Neural cell (in vitro differentiated cells): ENCODE measurements around the gene TMEM237. TPM values are rescaled to one million over a fixed set of nuclear protein-coding genes. Genes with fewer than 3 reads are reported as not detected.

Source experiments
- H2AFZ ChIP-seq: fragments of 200-600, 300-800 bp; sonication (generic), shearing (Covaris generic); 2 replicates; pipeline ENCODE4 v1.6.0; 2014; ENCODE audit warnings: low read depth, mild to moderate bottlenecking, antibody characterized with exemption, low read length, moderate library complexity
- H3F3A ChIP-seq: fragments of 200-600 bp; shearing (Covaris generic); 2 replicates; pipeline ENCODE4 v1.6.1; 2016; ENCODE audit warnings: mild to moderate bottlenecking, moderate library complexity, mixed read lengths, antibody characterized with exemption, low read length; ENCODE audit not compliant: insufficient read depth, poor library complexity, severe bottlenecking
- H3K27ac ChIP-seq: fragments of 200-600, 300-800 bp; sonication (generic), shearing (Covaris generic); 2 replicates; pipeline ENCODE4 v1.5.1; 2014; ENCODE audit warnings: mild to moderate bottlenecking, low read length, moderate library complexity
- H3K27me3 ChIP-seq: fragments of 300-800, 200-600 bp; sonication (generic), shearing (Covaris generic); 2 replicates; pipeline ENCODE4 v1.6.0; 2014; ENCODE audit warnings: mild to moderate bottlenecking, low read depth, low read length, moderate library complexity; ENCODE audit not compliant: insufficient read depth
- H3K36me3 ChIP-seq: fragments of 300-800, 200-600 bp; sonication (generic), shearing (Covaris generic); 2 replicates; pipeline ENCODE4 v1.5.1; 2014; ENCODE audit warnings: mild to moderate bottlenecking, antibody characterized with exemption, low read length, moderate library complexity; ENCODE audit not compliant: insufficient read depth
- H3K4me2 ChIP-seq: fragments of 300-800, 200-600 bp; sonication (generic), shearing (Covaris generic); 2 replicates; pipeline ENCODE4 v1.6.0; 2014; ENCODE audit warnings: mild to moderate bottlenecking, low read length
- H3K4me3 ChIP-seq: fragments of 300-800, 200-600 bp; sonication (generic), shearing (Covaris generic); 2 replicates; pipeline ENCODE4 v1.5.1; 2014; ENCODE audit warnings: mild to moderate bottlenecking, low read length, moderate library complexity
- H3K79me2 ChIP-seq: fragments of 200-600 bp; shearing (Covaris generic); replicated peaks from 2 replicates; pipeline ENCODE4 v1.6.0; 2014; ENCODE audit warnings: mild to moderate bottlenecking, low read length, moderate library complexity; ENCODE audit not compliant: insufficient read depth
- H3K9ac ChIP-seq: fragments of 300-800, 200-600 bp; sonication (generic), shearing (Covaris generic); 2 replicates; pipeline ENCODE4 v1.6.1; 2016; ENCODE audit warnings: mild to moderate bottlenecking, low read length, mixed read lengths
- H3K9me2 ChIP-seq: fragments of 200-600 bp; shearing (Covaris generic); 2 replicates; pipeline ENCODE4 v1.6.1; 2016; ENCODE audit warnings: mild to moderate bottlenecking, low read length, mixed read lengths; ENCODE audit not compliant: insufficient read depth
- H3K9me3 ChIP-seq: fragments of 200-600, 300-800 bp; sonication (generic), shearing (Covaris generic); 2 replicates; pipeline ENCODE4 v1.6.1; 2016; ENCODE audit warnings: mild to moderate bottlenecking, mixed run types, low read length, moderate library complexity, mixed read lengths
- H4K20me1 ChIP-seq: fragments of 200-600 bp; shearing (Covaris generic); 2 replicates; pipeline ENCODE4 v1.6.1; 2016; ENCODE audit warnings: mild to moderate bottlenecking, mixed run types; ENCODE audit not compliant: insufficient read depth
- CTCF ChIP-seq: fragments of 450-650 bp; IDR thresholded peaks from 2 replicates; pipeline ENCODE4 v1.5.1; 2014; ENCODE audit warnings: antibody characterized with exemption, mild to moderate bottlenecking, moderate library complexity; ENCODE audit not compliant: poor library complexity, severe bottlenecking
- EP300 ChIP-seq: fragments of 450-650 bp; conservative IDR thresholded peaks from 2 replicates; pipeline ENCODE4 v1.6.1; 2014; ENCODE audit warnings: antibody characterized with exemption, mild to moderate bottlenecking, moderate library complexity; ENCODE audit not compliant: poor library complexity, severe bottlenecking
- EZH2 ChIP-seq: fragments of 200-600, 300-800 bp; shearing (Covaris generic), sonication (generic); IDR thresholded peaks from 2 replicates; pipeline ENCODE4 v1.6.1; 2014; ENCODE audit warnings: antibody characterized with exemption, low read length, borderline replicate concordance, mild to moderate bottlenecking; ENCODE audit not compliant: insufficient read depth, poor library complexity, severe bottlenecking
- MXI1 ChIP-seq: fragments of 450-650 bp; conservative IDR thresholded peaks from 2 replicates; pipeline ENCODE4 v1.6.1; 2014; ENCODE audit warnings: antibody characterized with exemption, mild to moderate bottlenecking; ENCODE audit not compliant: poor library complexity, severe bottlenecking
- POLR2AphosphoS5 ChIP-seq: IDR thresholded peaks from 2 replicates; pipeline ENCODE4 v1.6.1; 2012
- RAD21 ChIP-seq: fragments of 450-650 bp; conservative IDR thresholded peaks from 2 replicates; pipeline ENCODE4 v1.6.1; 2014; ENCODE audit warnings: antibody characterized with exemption, mild to moderate bottlenecking, moderate library complexity
- REST ChIP-seq: IDR thresholded peaks from 2 replicates; pipeline ENCODE4 v1.6.1; 2012; ENCODE audit warnings: borderline replicate concordance
- SMC3 ChIP-seq: fragments of 450-650 bp; conservative IDR thresholded peaks from 2 replicates; pipeline ENCODE4 v1.6.1; 2014; ENCODE audit warnings: antibody characterized with exemption, mild to moderate bottlenecking, moderate library complexity; ENCODE audit not compliant: poor library complexity
- TAF1 ChIP-seq: IDR thresholded peaks from 2 replicates; pipeline ENCODE4 v1.6.1; 2012; ENCODE audit warnings: low read depth
- polyA plus RNA-seq: library from polyadenylated mRNA; depleted of rRNA; stranded (reverse); fragments of >200 nt; gene quantifications from 2 replicates; pipeline ENCODE4 v1.2.3, GENCODE V29; 2014

The TMEM237 gene
- polyA plus RNA-seq, 1 donor from 2014 or later, result 58.7 TPM

- Histone ChIP-seq H3K79me2 (no peaks in the 10 kb centered on the region), H3K27me3 (no peaks in the 10 kb centered on the region), H3K9me2 (no peaks in the 10 kb centered on the region), H3K36me3 (no peaks in the 10 kb centered on the region), H3K27ac (no peak overlapping the region), H3K9me3 (no peaks in the 10 kb centered on the region), H3K9ac (no peak overlapping the region), H3K4me2 (no peak overlapping the region), H4K20me1 (no peaks in the 10 kb centered on the region), H3K4me3 (no peak overlapping the region), H3F3A (no peaks in the 10 kb centered on the region), H2AFZ (no peak overlapping the region)
- TF ChIP-seq EP300 (no peak), RAD21 (no peak), SMC3 (no peak), EZH2 (no peak), REST (no peak), POLR2AphosphoS5 (no peak), MXI1 (no peak), TAF1 (no peak), CTCF (no peak)
These were observed 35.7 kb downstream of the TMEM237 start for GRCh38 chr2:201607568-201607967.

GRCh38 chr2:201600906-201601305 is 42.4 kb downstream of the TMEM237 start:
- Histone ChIP-seq H2AFZ (no peak overlapping the region), H3K4me3 (no peak overlapping the region), H3K9ac (no peak overlapping the region), H3F3A (no peaks in the 10 kb centered on the region), H3K27me3 (no peaks in the 10 kb centered on the region), H3K36me3 (no peaks in the 10 kb centered on the region), H3K9me3 (no peaks in the 10 kb centered on the region), H3K27ac (no peak overlapping the region), H4K20me1 (no peaks in the 10 kb centered on the region), H3K4me2 (no peak overlapping the region), H3K79me2 (no peaks in the 10 kb centered on the region), H3K9me2 (no peaks in the 10 kb centered on the region)
- TF ChIP-seq POLR2AphosphoS5 (no peak), TAF1 (no peak), EP300 (no peak), MXI1 (no peak), RAD21 (no peak), CTCF (no peak), REST (no peak), SMC3 (no peak), EZH2 (no peak)
